ENCODE data around the gene LHFPL6.

DNA sequence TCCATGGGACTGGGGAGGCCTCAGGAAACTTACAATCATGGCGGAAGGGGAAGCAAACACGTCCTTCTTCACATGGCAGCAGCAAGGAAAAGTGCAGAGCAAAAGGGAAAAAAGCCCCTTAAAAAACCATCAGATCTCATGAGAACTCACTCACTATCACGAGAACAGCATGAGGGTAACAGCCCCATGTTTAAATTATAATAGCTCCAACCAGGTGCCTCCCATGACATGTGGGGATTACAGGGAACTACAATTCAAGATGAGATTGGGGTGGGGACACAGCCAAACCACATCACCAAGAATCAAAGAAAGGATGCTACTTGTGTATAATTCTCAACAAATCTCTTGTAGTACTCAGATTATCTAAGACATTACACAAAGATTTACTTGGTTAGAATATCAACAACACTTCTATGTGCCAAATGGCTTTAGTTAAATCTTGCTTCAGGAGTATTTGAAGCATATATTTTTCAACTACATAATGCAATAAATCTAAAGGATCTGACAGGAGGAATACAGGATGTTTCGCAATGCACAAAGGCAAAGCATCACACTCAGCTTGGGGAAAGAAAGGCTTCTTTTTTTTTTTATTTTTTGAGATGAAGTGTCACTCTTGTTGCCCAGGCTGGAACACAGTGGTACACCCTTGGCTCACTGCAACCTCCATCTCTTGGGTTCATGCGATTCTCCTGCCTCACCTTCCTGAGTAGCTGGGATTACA, 180.0 kb downstream of the LHFPL6 start:
- TF ChIP-seq, protein P1, sequence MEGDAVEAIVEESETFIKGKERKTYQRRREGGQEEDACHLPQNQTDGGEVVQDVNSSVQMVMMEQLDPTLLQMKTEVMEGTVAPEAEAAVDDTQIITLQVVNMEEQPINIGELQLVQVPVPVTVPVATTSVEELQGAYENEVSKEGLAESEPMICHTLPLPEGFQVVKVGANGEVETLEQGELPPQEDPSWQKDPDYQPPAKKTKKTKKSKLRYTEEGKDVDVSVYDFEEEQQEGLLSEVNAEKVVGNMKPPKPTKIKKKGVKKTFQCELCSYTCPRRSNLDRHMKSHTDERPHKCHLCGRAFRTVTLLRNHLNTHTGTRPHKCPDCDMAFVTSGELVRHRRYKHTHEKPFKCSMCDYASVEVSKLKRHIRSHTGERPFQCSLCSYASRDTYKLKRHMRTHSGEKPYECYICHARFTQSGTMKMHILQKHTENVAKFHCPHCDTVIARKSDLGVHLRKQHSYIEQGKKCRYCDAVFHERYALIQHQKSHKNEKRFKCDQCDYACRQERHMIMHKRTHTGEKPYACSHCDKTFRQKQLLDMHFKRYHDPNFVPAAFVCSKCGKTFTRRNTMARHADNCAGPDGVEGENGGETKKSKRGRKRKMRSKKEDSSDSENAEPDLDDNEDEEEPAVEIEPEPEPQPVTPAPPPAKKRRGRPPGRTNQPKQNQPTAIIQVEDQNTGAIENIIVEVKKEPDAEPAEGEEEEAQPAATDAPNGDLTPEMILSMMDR (IDR thresholded peaks at IDR 0.05): no peak
- no peak for TF ChIP-seq POLR2AphosphoS5 (IDR thresholded peaks at IDR 0.05)
- no peak for TF ChIP-seq POLR2A (IDR thresholded peaks at IDR 0.05)
